Stimulated activated CD4-positive, alpha-beta T cell treated with anti-CD3 and anti-CD28 coated beads, TNF-alpha, amount 100 ng/mL, for 48 hours (primary cell): ENCODE measurements around the gene RGS8.

Source experiments
- DNase-seq, 3 donors: peaks; one replicate each; pipeline ENCODE4 v3.0.0-alpha.2; 2020; ENCODE audit warnings: low read depth in 3 of 3

Gene RGS8

GRCh38 chr1:182639330-182639729 lies 45.1 kb downstream of the RGS8 start:
- DNase-seq = no peak

DNA sequence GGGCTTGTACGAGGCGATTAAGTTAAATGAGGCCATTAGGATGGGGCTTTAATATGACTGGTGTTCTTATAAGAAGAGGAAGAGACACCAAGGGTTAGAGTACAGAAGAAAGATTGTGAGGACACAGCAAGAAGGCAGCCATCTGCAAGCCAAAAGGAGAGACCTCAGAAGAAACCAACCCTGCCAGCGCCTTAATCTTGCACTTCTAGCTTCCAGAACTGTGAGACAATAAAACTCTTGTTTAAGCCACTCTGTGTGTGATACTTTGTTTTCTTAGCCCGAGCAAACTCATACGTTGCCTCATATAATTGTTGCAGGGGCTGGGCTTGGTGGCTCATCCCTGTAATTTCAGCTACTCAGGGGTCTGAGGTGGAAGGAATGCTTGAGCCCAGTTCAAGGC lies 46.6 kb downstream of the RGS8 start:
- no peak for DNase-seq

DNA sequence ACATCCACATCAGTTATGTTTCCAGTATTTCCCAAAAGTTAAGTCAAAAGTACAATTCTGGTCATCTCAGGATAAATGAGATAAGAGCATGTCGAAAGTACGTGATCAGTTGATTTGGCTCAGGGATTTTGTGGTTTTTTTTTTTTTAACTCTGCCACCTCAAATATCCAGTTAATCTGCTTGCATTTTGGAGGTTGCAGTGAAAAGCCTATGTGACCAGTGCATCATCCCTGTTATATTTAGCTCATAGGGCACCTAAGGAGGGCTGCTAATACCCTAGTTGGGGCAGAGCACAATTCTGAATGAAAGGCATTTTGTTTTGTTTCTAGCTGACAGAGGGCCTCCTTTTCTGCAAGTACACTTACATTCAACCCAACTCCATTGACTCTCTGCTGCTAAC lies 48.5 kb downstream of the RGS8 start:
- no peak for DNase-seq
